ENCODE data around the gene OARD1.

The OARD1 gene

GRCh38 chr6:41074692-41075436 lies 2.7 kb upstream of the OARD1 start:
- no peak for DNase-seq

GRCh38 chr6:41073968-41074691 lies 2.0 kb upstream of the OARD1 start:
- DNase-seq, result no peak

- DNase-seq, result peak; percentile 76
Measured at GRCh38 chr6:41073203-41073967, 1.2 kb upstream of the OARD1 start.

DNA sequence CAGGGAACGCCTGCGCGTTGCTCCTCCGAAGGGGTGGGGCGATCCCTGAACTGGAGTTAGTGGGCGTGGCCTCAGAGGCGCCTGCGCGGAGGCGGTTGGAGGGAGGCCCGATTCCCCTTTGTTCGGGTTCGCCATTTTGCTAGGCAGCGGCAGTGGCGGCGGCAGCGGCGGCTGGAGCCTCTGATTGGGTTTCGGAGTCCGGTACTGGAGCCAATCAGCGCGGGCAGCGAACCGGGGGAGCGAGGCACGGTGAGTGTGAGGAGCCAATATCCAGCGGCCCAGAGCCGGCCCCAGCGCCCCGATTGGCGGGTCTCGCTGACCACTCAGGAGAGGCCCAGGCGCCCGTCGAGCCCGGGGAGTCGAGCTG lies 663 bp upstream of the OARD1 start, which contains the start of gene NFYA:
NFYA (plus strand) TSS at position 139 of the 367 bp plus-strand sequence. CDS start 6,116 bp downstream, outside the sequence.
- DNase-seq, result peak; percentile 100

DNA sequence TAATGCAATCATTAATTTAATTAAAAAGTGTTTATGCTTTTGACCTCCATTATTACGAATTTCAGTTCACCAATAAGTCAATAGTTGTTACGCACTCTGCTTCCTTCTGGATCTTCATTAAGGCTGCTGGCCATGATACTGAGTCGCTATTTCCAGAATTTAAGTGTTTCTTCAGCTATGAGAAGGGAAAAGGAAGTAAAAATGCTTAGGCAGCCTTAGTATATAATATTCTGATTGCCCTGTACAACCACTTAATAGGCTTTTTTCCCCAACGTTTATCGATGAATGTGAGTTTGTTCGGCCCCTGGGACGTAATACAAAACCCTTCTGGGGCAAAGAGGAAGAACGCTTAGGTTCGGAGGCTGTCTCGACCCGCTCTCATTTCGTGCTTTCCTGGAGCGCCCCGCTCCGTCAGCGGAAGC lies 644 bp downstream of the OARD1 start:
- no peak for DNase-seq

DNA sequence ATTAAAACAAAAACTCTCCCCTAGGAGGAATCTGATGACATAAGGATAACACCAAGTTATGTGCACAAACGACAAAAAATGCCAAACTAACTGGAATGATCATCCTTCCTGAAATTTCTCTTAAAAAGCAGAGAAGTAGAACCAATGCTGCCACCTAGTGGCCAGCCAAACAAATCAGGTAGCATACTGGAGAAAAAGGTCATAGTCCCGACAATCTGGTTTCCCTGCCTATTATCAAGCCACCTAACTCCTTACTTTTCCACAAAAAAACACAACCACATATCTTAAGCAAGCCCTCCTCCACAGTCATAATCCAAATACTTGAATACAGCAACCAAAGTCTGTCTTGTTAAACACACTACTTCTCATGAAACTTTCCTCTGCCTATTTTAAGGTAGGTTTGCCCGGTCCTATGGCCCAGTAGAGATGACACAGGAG lies 5.3 kb downstream of the OARD1 start:
- peak; percentile 62 for DNase-seq

- DNase-seq, result no peak
Measured at GRCh38 chr6:41065550-41066026, 6.6 kb downstream of the OARD1 start.

GRCh38 chr6:41064841-41065240 lies 7.3 kb downstream of the OARD1 start:
- no peak for DNase-seq

- no peak for DNase-seq
Measured at GRCh38 chr6:41063884-41064285, 8.3 kb downstream of the OARD1 start.

- no peak for DNase-seq
Measured at GRCh38 chr6:41062056-41062455, 10.1 kb downstream of the OARD1 start.

DNA sequence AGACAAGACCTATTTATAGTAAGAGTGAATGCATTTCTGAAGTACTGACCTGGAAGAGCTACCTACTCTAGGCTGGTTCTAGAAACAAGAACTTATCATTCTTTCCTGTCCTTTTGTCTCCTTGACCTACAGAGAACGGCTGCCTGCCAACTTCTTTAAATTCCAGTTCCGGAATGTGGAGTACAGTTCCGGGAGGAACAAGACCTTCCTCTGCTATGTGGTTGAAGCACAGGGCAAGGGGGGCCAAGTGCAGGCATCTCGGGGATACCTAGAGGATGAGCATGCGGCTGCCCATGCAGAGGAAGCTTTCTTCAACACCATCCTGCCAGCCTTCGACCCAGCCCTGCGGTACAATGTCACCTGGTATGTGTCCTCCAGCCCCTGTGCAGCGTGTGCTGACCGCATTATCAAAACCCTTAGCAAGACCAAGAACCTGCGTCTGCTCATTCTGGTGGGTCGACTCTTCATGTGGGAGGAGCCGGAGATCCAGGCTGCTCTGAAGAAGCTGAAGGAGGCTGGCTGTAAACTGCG lies 10.9 kb downstream of the OARD1 start:
- no peak for DNase-seq

DNA sequence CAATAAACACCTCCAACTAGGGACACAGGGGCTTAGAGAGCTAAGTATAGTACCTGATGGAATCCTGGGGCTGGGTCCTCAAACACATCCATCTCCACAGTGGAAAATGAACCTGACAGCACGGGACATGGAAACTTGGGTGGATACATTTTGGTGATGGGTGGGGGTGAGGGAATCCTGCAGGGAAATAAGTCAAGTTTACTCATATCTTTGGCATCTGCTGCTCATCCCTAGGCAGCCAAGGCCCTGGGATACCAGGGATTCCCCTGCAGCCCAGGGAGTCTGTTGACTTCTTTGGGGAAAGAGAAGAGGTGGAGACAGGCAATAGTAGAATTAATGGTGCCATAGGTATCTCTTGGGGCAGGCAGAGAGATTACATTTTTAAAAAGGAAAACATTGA lies 12.6 kb downstream of the OARD1 start:
- DNase-seq, result no peak

- DNase-seq, result no peak
Measured at GRCh38 chr6:41058783-41059181, 13.4 kb downstream of the OARD1 start.

- DNase-seq, result no peak
Measured at GRCh38 chr6:41056768-41057490, 15.2 kb downstream of the OARD1 start.

DNA sequence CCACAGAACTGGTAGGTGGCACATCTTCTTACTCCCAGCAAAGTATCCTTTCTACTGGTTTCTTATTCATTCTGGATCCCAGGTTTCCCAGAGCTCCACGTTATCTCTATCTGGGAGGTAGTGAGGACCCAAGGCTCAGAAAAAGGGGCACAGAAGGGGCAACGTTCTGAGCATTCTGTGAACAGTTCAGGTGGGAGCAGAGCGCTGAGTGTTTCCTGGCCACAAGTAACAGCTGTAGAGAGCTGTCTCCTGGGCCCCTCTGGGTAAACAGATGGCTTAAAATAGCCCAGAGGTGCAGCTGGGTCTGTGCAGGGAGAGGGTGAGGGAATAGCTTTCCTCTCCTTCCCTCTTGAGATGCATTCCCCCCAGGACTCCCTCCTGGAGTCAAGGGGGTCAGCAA lies 17.0 kb downstream of the OARD1 start:
- DNase-seq, result no peak

DNA sequence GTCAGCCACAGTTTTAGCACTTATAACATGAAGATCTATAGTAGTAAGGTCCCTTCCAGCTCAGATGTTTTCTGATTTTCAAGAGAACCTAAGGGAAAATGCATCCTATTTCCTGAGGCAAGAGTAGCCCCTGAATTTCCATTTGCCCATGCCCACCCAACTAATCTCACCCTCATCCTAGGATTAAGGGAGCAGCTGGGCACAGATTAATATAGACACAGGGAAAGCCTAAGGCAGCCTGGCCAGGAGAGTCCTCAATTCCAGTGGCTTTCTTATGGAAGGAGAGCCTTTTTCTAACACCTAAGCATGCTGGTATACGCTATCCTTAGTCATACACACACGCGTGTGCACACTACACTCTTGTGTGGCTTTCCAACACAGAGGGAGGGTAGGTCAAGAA lies 17.6 kb downstream of the OARD1 start:
- no peak for DNase-seq

GRCh38 chr6:41053041-41053440 lies 19.1 kb downstream of the OARD1 start, which contains the start of gene APOBEC2:
TSS of gene APOBEC2 (plus strand) at chr6:41053202. CDS start at chr6:41053348, 146 bp downstream.
- no peak for DNase-seq

DNA sequence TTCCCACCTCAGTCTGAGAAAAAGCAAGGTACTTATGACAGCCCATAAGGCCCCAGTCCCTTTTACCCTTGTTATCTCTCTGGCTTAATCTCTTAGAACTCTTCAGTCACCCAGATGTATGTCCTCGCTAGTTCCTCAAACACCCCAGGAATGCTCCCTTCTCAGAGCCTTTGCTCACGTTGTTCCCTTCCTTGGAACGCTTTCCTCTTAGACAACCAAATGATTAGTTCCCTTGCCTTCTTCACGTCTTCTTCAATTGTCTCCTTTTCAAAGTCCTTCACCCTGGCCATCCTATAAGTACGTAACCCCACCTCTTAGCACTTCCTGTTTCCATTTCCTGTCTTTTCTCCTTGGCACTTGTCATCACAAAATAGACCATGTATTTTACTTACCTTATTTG lies 20.3 kb downstream of the OARD1 start:
- DNase-seq, result no peak

DNA sequence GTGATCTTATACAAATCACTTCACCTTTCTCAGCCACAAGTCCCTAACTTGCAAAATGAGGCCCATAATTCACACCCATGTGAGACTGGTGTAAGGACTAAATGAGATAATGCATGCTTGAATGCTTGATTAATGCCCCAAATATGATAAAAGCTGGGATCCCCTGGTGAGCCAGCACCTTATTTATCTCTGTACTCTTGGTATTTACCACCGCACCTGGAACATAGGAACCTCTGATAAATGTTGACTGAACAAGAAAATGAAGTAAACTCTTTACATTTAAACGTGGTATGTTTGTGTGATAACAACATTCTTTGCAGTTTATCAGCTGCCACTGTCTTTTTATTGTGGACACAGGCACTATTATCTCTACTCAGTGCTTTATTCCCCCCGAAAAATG lies 21.6 kb downstream of the OARD1 start:
- DNase-seq, result no peak

- DNase-seq, result no peak
Measured at GRCh38 chr6:41049955-41050354, 22.2 kb downstream of the OARD1 start.

GRCh38 chr6:41049521-41049920 lies 22.6 kb downstream of the OARD1 start:
- no peak for DNase-seq

All from T-helper 9 cell (primary cell).